Activated CD4-positive, alpha-beta T cell treated with anti-CD3 and anti-CD28 coated beads, Interleukin-2, amount 10 ng/mL, durations not matched to agents 24 days and 14 days (primary cell): ENCODE results near the gene GTF2H4. TPM values are rescaled to one million over a fixed set of nuclear protein-coding genes. Genes with fewer than 3 reads are reported as not detected.

Experiments
- DNase-seq: peaks from one replicate; pipeline ENCODE4 v3.0.0; 2022
- H3K27ac Mint-ChIP-seq: one replicate; pipeline ENCODE4 v1.8.0; 2022; ENCODE audit warnings: mild to moderate bottlenecking, mixed read lengths
- H3K27me3 Mint-ChIP-seq: one replicate; pipeline ENCODE4 v1.8.0; 2022; ENCODE audit warnings: mixed read lengths
- H3K36me3 Mint-ChIP-seq: one replicate; pipeline ENCODE4 v1.8.0; 2022; ENCODE audit warnings: low read depth, mild to moderate bottlenecking, mixed read lengths
- H3K4me1 Mint-ChIP-seq: one replicate; pipeline ENCODE4 v1.8.0; 2021; ENCODE audit warnings: mixed read lengths
- H3K4me3 Mint-ChIP-seq: one replicate; pipeline ENCODE4 v1.8.0; 2022; ENCODE audit warnings: mild to moderate bottlenecking, moderate library complexity, mixed read lengths
- H3K9me3 Mint-ChIP-seq: one replicate; pipeline ENCODE4 v1.8.0; 2021; ENCODE audit warnings: mixed read lengths
- intact Hi-C: fragments of 100-400 bp; cut with micrococcal nuclease; formaldehyde crosslinking; loops from one replicate; pipeline ENCODE4 v1.15.1; 2023
- total RNA-seq: library from RNA; stranded (reverse); gene quantifications from 2 replicates; pipeline ENCODE4 v1.2.3, GENCODE V29; 2022

The GTF2H4 gene
- total RNA-seq, 1 donor from 2014 or later: 58.7 TPM

DNA sequence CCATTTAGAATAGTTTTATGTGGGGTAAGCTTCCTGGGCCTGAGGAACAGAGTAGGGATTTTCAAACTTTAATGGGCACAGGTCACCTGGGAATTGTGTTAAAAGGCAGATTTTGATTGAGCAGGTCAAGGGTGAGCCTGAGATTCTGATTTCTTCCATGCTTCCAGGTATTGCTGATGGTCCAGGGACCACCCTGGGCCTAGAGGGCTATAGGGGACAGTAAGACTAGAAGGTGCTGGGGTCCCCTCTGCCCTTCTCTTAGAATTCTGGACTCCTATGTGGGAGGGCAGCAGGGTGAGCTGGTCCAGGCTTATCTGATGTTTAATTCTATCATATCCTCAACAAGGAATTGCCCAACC lies 21.1 kb upstream of the GTF2H4 start:
- intact Hi-C loops: no loop called here

DNA sequence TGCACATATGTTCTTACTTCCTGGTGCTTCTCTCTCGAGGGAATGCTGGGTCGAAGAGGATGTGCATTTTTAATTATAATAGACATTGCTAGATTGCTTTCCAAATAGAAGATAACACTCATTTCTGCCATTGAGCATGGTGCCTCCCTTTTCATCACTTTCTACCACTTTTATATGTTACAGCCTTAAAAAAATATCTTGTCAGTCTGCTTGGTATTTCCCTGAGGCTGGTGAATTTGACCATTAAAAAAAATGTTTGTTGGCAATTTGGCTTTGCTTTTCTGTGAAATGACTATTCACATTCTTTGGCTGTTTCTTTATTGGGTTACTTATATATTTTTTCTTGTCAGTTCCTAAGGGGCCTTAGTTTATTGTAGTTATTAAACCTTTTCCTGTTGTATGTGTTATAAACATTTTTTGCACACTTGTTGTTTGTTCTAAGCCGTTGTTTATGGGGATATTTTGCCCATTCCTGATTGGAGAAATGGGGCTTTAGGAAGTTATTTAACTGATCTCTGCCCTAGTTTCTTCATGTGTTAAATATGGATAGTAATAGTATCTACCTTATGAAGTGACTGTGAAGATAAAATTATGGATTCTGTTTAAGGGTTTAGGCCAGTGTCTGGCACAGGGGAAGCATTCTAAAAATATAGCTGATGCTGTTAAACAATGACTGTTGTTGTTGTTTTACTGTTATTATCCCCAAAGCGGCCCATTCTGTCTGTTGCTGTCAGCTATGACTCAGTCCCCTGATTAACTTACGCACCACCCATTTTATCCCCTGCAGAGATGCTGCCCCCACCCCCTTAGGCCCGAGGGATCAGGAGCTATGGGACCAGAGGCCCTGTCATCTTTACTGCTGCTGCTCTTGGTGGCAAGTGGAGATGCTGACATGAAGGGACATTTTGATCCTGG lies 19.8 kb upstream of the GTF2H4 start:
- no peak for DNase-seq
- H3K27me3 Mint-ChIP-seq: no peaks in the 10 kb centered on the region
- H3K9me3 Mint-ChIP-seq: no peaks in the 10 kb centered on the region
- intact Hi-C loops: no loop called here
- H3K4me3 Mint-ChIP-seq: no peak overlapping the region
- peaks cover 25% of the 10 kb centered on the region for H3K4me1 Mint-ChIP-seq
- H3K36me3 Mint-ChIP-seq: peaks cover 6% of the 10 kb centered on the region
- H3K27ac Mint-ChIP-seq: no peak overlapping the region

More for the DNA sequence above, 21.1 kb upstream of the GTF2H4 start:
- Mint-ChIP-seq H3K4me1 (peaks cover 29% of the 10 kb centered on the region), H3K27ac (no peak overlapping the region), H3K4me3 (no peak overlapping the region), H3K27me3 (no peaks in the 10 kb centered on the region), H3K36me3 (peaks cover 4% of the 10 kb centered on the region), H3K9me3 (no peaks in the 10 kb centered on the region)
- DNase-seq: no peak

DNA sequence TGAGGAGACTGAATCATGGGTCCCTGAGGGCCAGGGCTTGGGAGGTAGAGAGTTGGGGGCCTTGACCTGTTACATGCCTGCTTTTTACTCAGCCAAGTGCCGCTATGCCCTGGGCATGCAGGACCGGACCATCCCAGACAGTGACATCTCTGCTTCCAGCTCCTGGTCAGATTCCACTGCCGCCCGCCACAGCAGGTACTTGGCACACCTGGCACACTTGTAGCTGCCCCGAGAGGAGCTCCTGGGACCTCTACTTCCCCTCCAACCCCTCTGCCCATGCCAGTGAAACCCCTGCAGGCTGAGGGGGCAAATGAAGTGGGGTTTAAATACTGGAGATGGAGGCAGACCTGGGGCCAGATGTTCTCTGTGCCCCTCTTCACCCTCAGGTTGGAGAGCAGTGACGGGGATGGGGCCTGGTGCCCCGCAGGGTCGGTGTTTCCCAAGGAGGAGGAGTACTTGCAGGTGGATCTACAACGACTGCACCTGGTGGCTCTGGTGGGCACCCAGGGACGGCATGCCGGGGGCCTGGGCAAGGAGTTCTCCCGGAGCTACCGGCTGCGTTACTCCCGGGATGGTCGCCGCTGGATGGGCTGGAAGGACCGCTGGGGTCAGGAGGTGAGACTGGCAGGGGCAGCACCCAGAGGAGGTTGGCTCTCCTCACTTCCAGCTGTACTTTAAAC lies 19.1 kb upstream of the GTF2H4 start:
- Mint-ChIP-seq H3K9me3 (no peaks in the 10 kb centered on the region), H3K27me3 (no peaks in the 10 kb centered on the region), H3K4me3 (no peak overlapping the region), H3K4me1 (peaks cover 19% of the 10 kb centered on the region), H3K27ac (no peak overlapping the region), H3K36me3 (peaks cover 6% of the 10 kb centered on the region)
- DNase-seq: no peak
- intact Hi-C loops: no loop called here

DNA sequence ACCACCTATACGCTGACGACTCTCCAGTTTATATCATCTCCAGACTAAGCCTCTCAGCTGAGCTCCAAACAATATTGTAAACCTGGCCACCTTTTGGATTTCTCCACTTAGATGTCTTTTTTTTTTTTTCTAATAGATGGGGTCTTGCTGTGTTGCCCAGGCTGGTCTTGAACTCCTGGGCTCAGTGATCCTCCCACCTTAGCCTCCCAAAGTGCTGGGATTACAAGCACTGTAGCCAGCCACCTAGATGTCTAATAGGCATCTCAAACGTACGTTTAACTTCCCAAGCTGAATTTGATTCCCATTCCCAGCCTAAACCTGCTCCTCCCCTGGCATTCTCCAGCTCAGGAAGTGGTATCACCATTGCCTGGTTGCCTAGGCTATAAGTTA lies 18.5 kb upstream of the GTF2H4 start:
- Mint-ChIP-seq H3K27me3 (no peaks in the 10 kb centered on the region), H3K4me1 (peaks cover 19% of the 10 kb centered on the region), H3K27ac (no peak overlapping the region), H3K4me3 (no peak overlapping the region), H3K36me3 (peaks cover 6% of the 10 kb centered on the region), H3K9me3 (no peaks in the 10 kb centered on the region)
- intact Hi-C loops: no loop called here
- no peak for DNase-seq

DNA sequence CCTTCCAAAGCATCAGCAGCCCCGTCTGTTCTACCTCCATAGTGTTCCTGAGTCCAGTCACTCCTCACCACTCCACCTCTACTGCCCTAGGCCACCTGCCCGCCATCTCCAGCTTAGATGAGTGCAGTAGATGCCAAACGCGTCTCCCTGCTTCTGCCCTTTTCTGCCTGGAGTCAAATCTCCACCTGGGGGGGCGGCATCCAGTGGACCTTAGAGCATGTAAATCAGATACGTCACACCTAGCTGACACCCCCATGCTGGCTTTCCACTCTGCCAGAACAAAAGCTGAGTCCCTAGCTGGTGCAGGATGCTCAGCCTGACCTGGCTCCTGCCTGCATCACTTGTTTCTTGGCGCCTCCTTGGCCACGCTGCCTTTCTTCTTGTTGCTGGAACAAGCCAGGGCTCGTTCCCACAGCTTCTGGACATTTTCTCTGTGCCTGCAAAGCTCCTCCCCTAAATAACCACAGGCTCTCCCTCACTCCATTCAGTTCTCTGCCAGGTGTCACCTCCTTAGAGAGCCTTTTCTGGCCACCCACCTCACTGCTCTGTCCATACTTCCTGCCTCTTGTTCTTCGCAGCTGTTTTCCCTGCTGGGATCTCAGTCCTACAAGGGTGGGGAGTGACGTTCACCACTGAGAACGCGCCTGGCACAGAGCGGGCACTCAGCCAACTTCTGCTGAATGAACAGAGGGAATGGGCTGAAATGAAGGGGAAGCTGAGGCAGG lies 17.9 kb upstream of the GTF2H4 start:
- intact Hi-C loops: no loop called here
- peaks cover 10% of the 10 kb centered on the region for H3K36me3 Mint-ChIP-seq
- H3K9me3 Mint-ChIP-seq: no peaks in the 10 kb centered on the region
- peaks cover 17% of the 10 kb centered on the region for H3K4me1 Mint-ChIP-seq
- no peak overlapping the region for H3K4me3 Mint-ChIP-seq
- no peak for DNase-seq
- H3K27me3 Mint-ChIP-seq: no peaks in the 10 kb centered on the region
- no peak overlapping the region for H3K27ac Mint-ChIP-seq

DNA sequence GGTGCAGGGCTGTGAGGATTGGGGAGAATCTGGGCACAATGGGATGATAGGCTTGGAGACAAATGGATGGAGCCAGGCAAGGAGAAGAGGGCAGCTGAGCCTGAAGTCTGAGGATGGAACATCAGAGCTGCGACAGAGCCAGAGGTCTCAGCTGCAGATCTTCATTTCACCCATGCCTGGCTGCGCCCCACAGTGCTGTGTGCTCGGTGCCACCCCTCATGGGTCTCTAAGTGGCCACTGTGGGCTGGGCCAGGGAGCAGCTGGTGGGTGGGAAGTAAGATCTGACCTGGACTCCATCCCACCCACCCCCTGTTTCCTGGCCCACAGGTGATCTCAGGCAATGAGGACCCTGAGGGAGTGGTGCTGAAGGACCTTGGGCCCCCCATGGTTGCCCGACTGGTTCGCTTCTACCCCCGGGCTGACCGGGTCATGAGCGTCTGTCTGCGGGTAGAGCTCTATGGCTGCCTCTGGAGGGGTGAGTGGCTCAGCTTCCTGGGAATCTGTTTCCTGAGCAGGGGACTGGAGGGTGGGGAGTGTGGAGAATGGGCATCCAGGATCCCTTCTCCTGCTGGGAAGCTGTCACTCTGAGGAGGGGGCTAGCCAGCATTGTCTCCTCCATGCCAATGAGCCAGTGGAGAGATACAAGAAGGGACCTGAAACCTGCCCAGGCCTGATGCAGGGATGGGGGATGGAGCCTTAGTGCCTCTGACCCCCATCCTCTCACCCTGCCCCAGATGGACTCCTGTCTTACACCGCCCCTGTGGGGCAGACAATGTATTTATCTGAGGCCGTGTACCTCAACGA lies 17.2 kb upstream of the GTF2H4 start:
- Mint-ChIP-seq H3K4me3 (no peak overlapping the region), H3K36me3 (peaks cover 10% of the 10 kb centered on the region), H3K27me3 (no peaks in the 10 kb centered on the region), H3K27ac (no peak overlapping the region), H3K4me1 (peaks cover 11% of the 10 kb centered on the region), H3K9me3 (no peaks in the 10 kb centered on the region)
- intact Hi-C loops: no loop called here
- DNase-seq: no peak

DNA sequence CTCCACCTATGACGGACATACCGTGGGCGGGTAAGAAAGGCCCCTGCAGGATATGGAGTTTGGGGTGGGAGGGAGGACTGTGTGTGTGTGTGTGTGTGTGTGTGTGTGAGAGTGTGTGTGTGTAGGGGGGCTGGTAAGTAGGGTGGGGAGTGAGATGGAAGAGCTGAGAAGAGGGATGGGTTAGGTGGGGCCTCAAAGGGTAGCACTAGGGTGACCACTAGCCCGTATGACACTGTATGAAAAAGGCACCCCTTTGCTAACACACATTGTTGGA lies 16.6 kb upstream of the GTF2H4 start:
- peaks cover 10% of the 10 kb centered on the region for H3K36me3 Mint-ChIP-seq
- H3K4me3 Mint-ChIP-seq: no peak overlapping the region
- no peak overlapping the region for H3K27ac Mint-ChIP-seq
- DNase-seq: no peak
- H3K4me1 Mint-ChIP-seq: peaks cover 6% of the 10 kb centered on the region
- intact Hi-C loops: no loop called here
- H3K27me3 Mint-ChIP-seq: no peaks in the 10 kb centered on the region
- no peaks in the 10 kb centered on the region for H3K9me3 Mint-ChIP-seq

DNA sequence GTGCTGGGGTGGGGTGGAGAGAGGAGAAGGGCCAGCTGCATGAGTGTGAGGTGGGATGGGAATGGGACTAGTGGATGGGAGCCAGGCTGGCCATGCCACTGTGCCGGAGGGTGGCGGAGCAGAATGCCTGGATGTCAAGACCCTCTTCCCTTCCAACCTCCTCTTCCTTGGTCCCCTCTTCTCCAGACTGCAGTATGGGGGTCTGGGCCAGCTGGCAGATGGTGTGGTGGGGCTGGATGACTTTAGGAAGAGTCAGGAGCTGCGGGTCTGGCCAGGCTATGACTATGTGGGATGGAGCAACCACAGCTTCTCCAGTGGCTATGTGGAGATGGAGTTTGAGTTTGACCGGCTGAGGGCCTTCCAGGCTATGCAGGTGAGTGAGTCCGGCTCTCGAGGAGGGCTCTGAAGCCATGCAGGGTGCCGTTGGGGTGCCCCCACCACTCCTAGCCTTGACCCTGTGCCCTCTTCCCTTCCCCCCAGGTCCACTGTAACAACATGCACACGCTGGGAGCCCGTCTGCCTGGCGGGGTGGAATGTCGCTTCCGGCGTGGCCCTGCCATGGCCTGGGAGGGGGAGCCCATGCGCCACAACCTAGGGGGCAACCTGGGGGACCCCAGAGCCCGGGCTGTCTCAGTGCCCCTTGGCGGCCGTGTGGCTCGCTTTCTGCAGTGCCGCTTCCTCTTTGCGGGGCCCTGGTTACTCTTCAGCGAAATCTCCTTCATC lies 16.0 kb upstream of the GTF2H4 start:
- DNase-seq: no peak
- Mint-ChIP-seq H3K27ac (no peak overlapping the region), H3K36me3 (peaks cover 10% of the 10 kb centered on the region), H3K27me3 (no peaks in the 10 kb centered on the region), H3K4me1 (peaks cover 3% of the 10 kb centered on the region), H3K9me3 (no peaks in the 10 kb centered on the region), H3K4me3 (no peak overlapping the region)
- intact Hi-C loops: no loop called here

DNA sequence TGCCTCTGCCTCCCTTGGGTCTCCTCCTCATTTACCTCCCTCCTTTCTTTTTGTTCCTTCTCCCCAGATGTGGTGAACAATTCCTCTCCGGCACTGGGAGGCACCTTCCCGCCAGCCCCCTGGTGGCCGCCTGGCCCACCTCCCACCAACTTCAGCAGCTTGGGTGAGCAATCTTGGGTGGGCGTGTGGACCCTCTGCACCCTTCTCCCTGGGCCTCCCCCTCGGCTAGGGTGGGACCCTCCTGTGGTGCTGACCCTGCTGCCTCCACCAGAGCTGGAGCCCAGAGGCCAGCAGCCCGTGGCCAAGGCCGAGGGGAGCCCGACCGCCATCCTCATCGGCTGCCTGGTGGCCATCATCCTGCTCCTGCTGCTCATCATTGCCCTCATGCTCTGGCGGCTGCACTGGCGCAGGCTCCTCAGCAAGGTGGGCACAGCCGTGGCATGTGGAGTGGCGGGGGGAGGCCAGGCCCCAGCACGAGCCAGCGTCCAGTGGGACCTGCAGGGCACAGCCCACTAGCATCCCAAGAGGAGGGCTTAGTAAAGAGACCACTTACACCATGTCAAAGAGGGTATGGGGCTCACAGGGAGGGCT lies 14.9 kb upstream of the GTF2H4 start:
- DNase-seq: no peak
- no peak overlapping the region for H3K4me3 Mint-ChIP-seq
- H3K4me1 Mint-ChIP-seq: peaks cover 2% of the 10 kb centered on the region
- H3K36me3 Mint-ChIP-seq: peaks cover 10% of the 10 kb centered on the region
- no peaks in the 10 kb centered on the region for H3K9me3 Mint-ChIP-seq
- no peaks in the 10 kb centered on the region for H3K27me3 Mint-ChIP-seq
- no peak overlapping the region for H3K27ac Mint-ChIP-seq
- intact Hi-C loops: no loop called here

DNA sequence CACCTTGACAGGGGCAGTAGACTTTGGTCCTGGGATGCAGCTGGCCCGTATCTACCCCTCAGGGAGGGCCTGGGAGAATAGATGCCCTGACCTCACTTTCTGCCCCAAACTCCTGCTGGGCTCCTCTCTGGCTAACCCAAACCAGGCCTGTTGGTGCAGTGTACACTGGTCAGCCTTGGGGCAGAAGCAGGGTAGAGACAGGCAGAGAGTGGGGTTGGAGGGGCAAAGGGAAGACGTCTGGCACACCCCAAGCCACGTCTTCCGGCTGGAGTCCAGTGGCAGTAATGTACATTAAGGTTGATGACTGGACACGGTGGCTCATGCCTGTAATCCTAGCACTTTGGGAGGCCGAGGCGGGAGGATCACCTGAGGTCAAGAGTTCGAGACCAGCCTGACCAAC lies 14.3 kb upstream of the GTF2H4 start:
- H3K4me1 Mint-ChIP-seq: peaks cover 2% of the 10 kb centered on the region
- no peaks in the 10 kb centered on the region for H3K9me3 Mint-ChIP-seq
- intact Hi-C loops: no loop called here
- H3K36me3 Mint-ChIP-seq: peaks cover 15% of the 10 kb centered on the region
- DNase-seq: no peak
- no peak overlapping the region for H3K27ac Mint-ChIP-seq
- no peaks in the 10 kb centered on the region for H3K27me3 Mint-ChIP-seq
- no peak overlapping the region for H3K4me3 Mint-ChIP-seq

DNA sequence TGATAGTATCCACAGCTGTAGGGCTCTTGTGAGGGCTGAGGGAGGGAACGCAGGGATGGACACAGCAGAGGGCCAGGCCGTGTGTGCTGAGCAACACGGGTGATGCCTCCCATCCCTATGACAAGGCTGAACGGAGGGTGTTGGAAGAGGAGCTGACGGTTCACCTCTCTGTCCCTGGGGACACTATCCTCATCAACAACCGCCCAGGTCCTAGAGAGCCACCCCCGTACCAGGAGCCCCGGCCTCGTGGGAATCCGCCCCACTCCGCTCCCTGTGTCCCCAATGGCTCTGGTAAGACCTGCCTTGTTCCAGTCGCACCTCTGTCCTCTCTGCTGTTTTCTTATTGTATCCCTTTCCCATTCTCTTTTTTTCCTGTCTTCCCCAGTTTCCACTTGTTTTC lies 13.6 kb upstream of the GTF2H4 start:
- H3K4me1 Mint-ChIP-seq: peaks cover 2% of the 10 kb centered on the region
- intact Hi-C loops: no loop called here
- no peak for DNase-seq
- no peaks in the 10 kb centered on the region for H3K27me3 Mint-ChIP-seq
- H3K27ac Mint-ChIP-seq: no peak overlapping the region
- no peak overlapping the region for H3K4me3 Mint-ChIP-seq
- no peaks in the 10 kb centered on the region for H3K9me3 Mint-ChIP-seq
- H3K36me3 Mint-ChIP-seq: peaks cover 16% of the 10 kb centered on the region

DNA sequence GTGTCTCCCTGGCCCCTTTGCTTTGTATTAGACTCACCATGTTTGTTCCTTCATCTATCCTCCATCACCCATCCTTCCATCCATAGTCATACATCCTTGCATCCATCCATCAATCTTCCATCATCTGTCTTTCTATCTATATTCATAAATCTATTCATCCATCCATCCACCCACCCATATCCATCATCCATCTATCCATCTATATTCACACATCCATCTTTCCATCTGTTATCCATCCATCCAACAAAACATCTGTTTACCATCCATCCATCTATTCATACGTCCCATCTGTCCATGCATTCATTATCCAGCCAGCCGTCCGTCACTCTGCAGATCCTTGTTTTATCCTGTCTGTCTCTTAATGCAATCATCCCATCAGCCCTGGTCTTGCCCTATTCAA lies 13.1 kb upstream of the GTF2H4 start:
- H3K27ac Mint-ChIP-seq: no peak overlapping the region
- H3K27me3 Mint-ChIP-seq: no peaks in the 10 kb centered on the region
- DNase-seq: no peak
- peaks cover 15% of the 10 kb centered on the region for H3K36me3 Mint-ChIP-seq
- no peak overlapping the region for H3K4me3 Mint-ChIP-seq
- intact Hi-C loops: no loop called here
- H3K9me3 Mint-ChIP-seq: no peaks in the 10 kb centered on the region
- H3K4me1 Mint-ChIP-seq: peaks cover 2% of the 10 kb centered on the region

DNA sequence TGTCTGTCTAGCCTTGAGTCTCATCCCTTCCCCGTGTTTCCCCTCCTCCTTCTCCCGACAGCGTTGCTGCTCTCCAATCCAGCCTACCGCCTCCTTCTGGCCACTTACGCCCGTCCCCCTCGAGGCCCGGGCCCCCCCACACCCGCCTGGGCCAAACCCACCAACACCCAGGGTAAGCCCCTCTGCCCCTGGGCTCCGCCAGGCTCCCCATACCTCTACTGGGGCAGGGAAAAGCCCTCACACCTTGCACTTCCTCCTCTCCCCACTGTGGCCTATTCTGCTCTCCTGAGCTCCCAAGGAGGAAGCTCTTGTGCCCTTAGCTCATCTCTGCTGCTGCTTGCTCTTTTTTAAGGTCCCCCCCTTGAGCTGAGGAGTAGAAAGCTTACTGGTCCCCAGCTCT lies 12.7 kb upstream of the GTF2H4 start:
- Mint-ChIP-seq H3K4me1 (peaks cover 2% of the 10 kb centered on the region), H3K36me3 (peaks cover 15% of the 10 kb centered on the region), H3K4me3 (no peak overlapping the region), H3K9me3 (no peaks in the 10 kb centered on the region), H3K27me3 (no peaks in the 10 kb centered on the region), H3K27ac (no peak overlapping the region)
- no peak for DNase-seq
- intact Hi-C loops: no loop called here
